MM.1S (cell line): Measurements from ENCODE around the gene DISP2.

Experiments
- CTCF ChIP-seq: fragments of 300-600 bp; sonication (generic); IDR thresholded peaks from 2 replicates; pipeline ENCODE4 v1.5.1; 2016; ENCODE audit warnings: antibody characterized with exemption, low read length, mixed read lengths
- EZH2phosphoT487 ChIP-seq: fragments of 300-600 bp; sonication (generic); IDR thresholded peaks from 2 replicates; pipeline ENCODE4 v1.6.1; 2018; ENCODE audit warnings: antibody characterized with exemption, low read length

- TF ChIP-seq CTCF, result no peak
- no peak for TF ChIP-seq EZH2phosphoT487
Observed at GRCh38 chr15:40331026-40331425, 27.0 kb upstream of the DISP2 start.
